H9 (cell line): Measurements from ENCODE around the gene RINL. TPM values are rescaled to one million over a fixed set of nuclear protein-coding genes. Genes with fewer than 3 reads are reported as not detected.

ENCODE experiments used
- DNase-seq: peaks from one replicate; pipeline ENCODE4 v3.0.0-alpha.2; 2017
- H2AFZ ChIP-seq: one replicate; pipeline ENCODE4 v1.6.1; 2013; ENCODE audit warnings: mild to moderate bottlenecking, low read length, control low read depth, moderate library complexity
- H2AK5ac ChIP-seq: 2 replicates; pipeline ENCODE4 v1.6.1; 2013; ENCODE audit warnings: low read length, control low read depth, mixed read lengths; ENCODE audit not compliant: insufficient read length
- H2BK120ac ChIP-seq: one replicate; pipeline ENCODE4 v1.6.1; 2013; ENCODE audit warnings: low read depth, mild to moderate bottlenecking, low read length, control low read depth, inconsistent platforms; ENCODE audit not compliant: poor library complexity, severe bottlenecking
- H2BK12ac ChIP-seq: 2 replicates; pipeline ENCODE4 v1.6.1; 2013; ENCODE audit warnings: low read length, control low read depth, mixed read lengths, low read depth; ENCODE audit not compliant: insufficient read length
- H2BK15ac ChIP-seq: 2 replicates; pipeline ENCODE4 v1.6.1; 2013; ENCODE audit warnings: low read depth, low read length, control low read depth
- H2BK20ac ChIP-seq: one replicate; pipeline ENCODE4 v1.6.1; 2013; ENCODE audit warnings: low read depth, mild to moderate bottlenecking, low read length, control low read depth, inconsistent platforms; ENCODE audit not compliant: poor library complexity, severe bottlenecking
- H2BK5ac ChIP-seq: 2 replicates; pipeline ENCODE4 v1.6.1; 2013; ENCODE audit warnings: low read length, control low read depth, mixed read lengths; ENCODE audit not compliant: insufficient read length
- H3K14ac ChIP-seq: 2 replicates; pipeline ENCODE4 v1.6.1; 2013; ENCODE audit warnings: low read length, control low read depth; ENCODE audit not compliant: insufficient read depth
- H3K18ac ChIP-seq: 2 replicates; pipeline ENCODE4 v1.6.1; 2013; ENCODE audit warnings: low read depth, mild to moderate bottlenecking, mixed read lengths, low read length, control low read depth; ENCODE audit not compliant: insufficient read length
- H3K23ac ChIP-seq: 2 replicates; pipeline ENCODE4 v1.6.1; 2013; ENCODE audit warnings: low read length, control low read depth, mixed read lengths, low read depth; ENCODE audit not compliant: insufficient read length
- H3K23me2 ChIP-seq: 2 replicates; pipeline ENCODE4 v1.6.1; 2013; ENCODE audit warnings: low read depth, mild to moderate bottlenecking, mixed read lengths, low read length, control low read depth; ENCODE audit not compliant: insufficient read length, poor library complexity, severe bottlenecking
- H3K27ac ChIP-seq: 2 replicates; pipeline ENCODE4 v1.5.1; 2013; ENCODE audit warnings: low read length, control low read depth, mixed read lengths, low read depth; ENCODE audit not compliant: insufficient read length
- H3K27me3 ChIP-seq: 2 replicates; pipeline ENCODE4 v1.6.1; 2013; ENCODE audit warnings: low read length, control low read depth, inconsistent platforms; ENCODE audit not compliant: insufficient read depth
- H3K4ac ChIP-seq: 2 replicates; pipeline ENCODE4 v1.6.1; 2013; ENCODE audit warnings: low read depth, mild to moderate bottlenecking, control low read depth, inconsistent platforms, low read length, moderate library complexity
- H3K4me1 ChIP-seq: 2 replicates; pipeline ENCODE4 v1.6.1; 2013; ENCODE audit warnings: low read length, control low read depth, inconsistent platforms; ENCODE audit not compliant: insufficient read depth
- H3K4me2 ChIP-seq: 2 replicates; pipeline ENCODE4 v1.6.1; 2013; ENCODE audit warnings: low read length, control low read depth, mixed read lengths; ENCODE audit not compliant: insufficient read length, insufficient read depth
- H3K56ac ChIP-seq: 2 replicates; pipeline ENCODE4 v1.6.1; 2013; ENCODE audit warnings: low read depth, mild to moderate bottlenecking, mixed read lengths, low read length, control low read depth; ENCODE audit not compliant: insufficient read length
- H3K79me1 ChIP-seq: 2 replicates; pipeline ENCODE4 v1.6.1; 2013; ENCODE audit warnings: low read depth, mild to moderate bottlenecking, moderate library complexity, low read length, control low read depth, inconsistent platforms; ENCODE audit not compliant: insufficient read depth, poor library complexity, severe bottlenecking
- H3K79me2 ChIP-seq: 2 replicates; pipeline ENCODE4 v1.6.1; 2013; ENCODE audit warnings: low read length, control low read depth, inconsistent platforms; ENCODE audit not compliant: insufficient read depth
- H3K9ac ChIP-seq: 2 replicates; pipeline ENCODE4 v1.6.1; 2013; ENCODE audit warnings: low read length, control low read depth, mixed read lengths; ENCODE audit not compliant: insufficient read length; ENCODE audit errors: extremely low read depth
- H3K9me3 ChIP-seq: one replicate; pipeline ENCODE4 v1.6.1; 2013; ENCODE audit warnings: low read depth, low read length, inconsistent platforms; ENCODE audit not compliant: control insufficient read depth
- H3T11ph ChIP-seq: one replicate; pipeline ENCODE4 v1.6.1; 2013; ENCODE audit warnings: mild to moderate bottlenecking, low read length, control low read depth, inconsistent platforms
- H4K20me1 ChIP-seq: one replicate; pipeline ENCODE4 v1.6.1; 2013; ENCODE audit not compliant: control insufficient read depth, insufficient read length, insufficient read depth
- H4K5ac ChIP-seq: 2 replicates; pipeline ENCODE4 v1.6.1; 2013; ENCODE audit warnings: low read depth, mild to moderate bottlenecking, mixed read lengths, low read length, control low read depth; ENCODE audit not compliant: insufficient read length
- H4K8ac ChIP-seq: replicated peaks from 2 replicates; pipeline ENCODE4 v1.6.1; 2013; ENCODE audit warnings: low read length, control low read depth, mixed read lengths, low read depth; ENCODE audit not compliant: insufficient read length
- H4K91ac ChIP-seq: 2 replicates; pipeline ENCODE4 v1.6.1; 2013; ENCODE audit warnings: low read depth, mild to moderate bottlenecking, moderate library complexity, mixed read lengths, low read length, control low read depth; ENCODE audit not compliant: insufficient read length
- H3K27ac Mint-ChIP-seq, 3 experiments: 2 replicates in 2 of 3; 3 replicates in 1 of 3; pipeline ENCODE4 v1.8.0; 2020 to 2021; ENCODE audit warnings: mixed read lengths in 3 of 3, mild to moderate bottlenecking in 1 of 3, moderate library complexity in 1 of 3
- H3K27me3 Mint-ChIP-seq: 2 replicates; pipeline ENCODE4 v1.8.0; 2021; ENCODE audit warnings: low read depth, mild to moderate bottlenecking, moderate library complexity, mixed read lengths
- H3K36me3 Mint-ChIP-seq, 3 experiments: 2 replicates in 2 of 3; 3 replicates in 1 of 3; pipeline ENCODE4 v1.8.0; 2020 to 2021; ENCODE audit warnings: low read depth in 3 of 3, mixed read lengths in 3 of 3; ENCODE audit not compliant: insufficient read depth in 1 of 3
- H3K4me1 Mint-ChIP-seq, 2 experiments: 2 replicates each; pipeline ENCODE4 v1.8.0; 2020; ENCODE audit warnings: mixed read lengths in 2 of 2
- H3K4me3 Mint-ChIP-seq, 2 experiments: 2 replicates in 1 of 2; 3 replicates in 1 of 2; pipeline ENCODE4 v1.8.0; 2020 to 2021; ENCODE audit warnings: mild to moderate bottlenecking in 2 of 2, mixed read lengths in 2 of 2, moderate library complexity in 1 of 2
- H3K9me3 Mint-ChIP-seq, 2 experiments: 2 replicates in 1 of 2; 3 replicates in 1 of 2; pipeline ENCODE4 v1.8.0; 2020; ENCODE audit warnings: mild to moderate bottlenecking in 2 of 2, mixed read lengths in 2 of 2, moderate library complexity in 1 of 2
- CTCF ChIP-seq: fragments of 200-600 bp; sonication (generic); conservative IDR thresholded peaks from 3 replicates; pipeline ENCODE4 v1.8.0; 2021; ENCODE audit warnings: antibody characterized with exemption, mild to moderate bottlenecking
- WGBS: extraction: QIAGEN DNeasy Blood & Tissue Kit; methylation state at CpG from one replicate; pipeline ENCODE4 v1.1.7; 2013; ENCODE audit warnings: missing lambda C conversion rate, low lambda C conversion rate, mixed read lengths; ENCODE audit not compliant: insufficient read length; ENCODE audit errors: extremely low coverage; 5-methylcytosine and 5-hydroxymethylcytosine counted together
- total RNA-seq: library from RNA; stranded (reverse); gene quantifications from 2 replicates; pipeline ENCODE4 v1.2.1, GENCODE V29; 2021

The RINL gene
- total RNA-seq, 1 experiment from 2014 or later, result 6.4 TPM

GRCh38 chr19:38910488-38910887 is 32.4 kb upstream of the RINL start:
- Histone ChIP-seq H4K20me1 (no peaks in the 10 kb centered on the region), H2BK5ac (no peak overlapping the region), H2BK15ac (no peak overlapping the region), H3K27ac (no peak overlapping the region), H4K8ac (no peak overlapping the region), H2AFZ (no peak overlapping the region), H3K27me3 (no peaks in the 10 kb centered on the region), H3K79me2 (no peaks in the 10 kb centered on the region), H3K4me1 (no peaks in the 10 kb centered on the region; the same call in 1 of the 2 replicates), H3K4ac (no peak overlapping the region), H3K14ac (no peak overlapping the region), H3K4me2 (no peak overlapping the region), H2BK12ac (no peak overlapping the region), H4K91ac (no peak overlapping the region), H3T11ph (no peak overlapping the region), H3K9me3 (no peaks in the 10 kb centered on the region), H3K79me1 (no peaks in the 10 kb centered on the region), H4K5ac (no peak overlapping the region), H2AK5ac (no peak overlapping the region), H3K9ac (no peak overlapping the region), H2BK20ac (no peak overlapping the region), H3K23ac (no peak overlapping the region), H3K23me2 (no peaks in the 10 kb centered on the region), H3K18ac (no peak overlapping the region), H3K56ac (no peak overlapping the region), H2BK120ac (no peak overlapping the region)
- WGBS, result no CpG with 5 or more reads among the region's 12 CpGs
- peaks cover 9 to 28% (median 18%) of the 10 kb centered on the region in 3 experiments; a peak in 6 of 7 replicates for H3K36me3 Mint-ChIP-seq
- H3K27ac Mint-ChIP-seq, result no peak overlapping the region
- DNase-seq, result no peak
- H3K4me3 Mint-ChIP-seq, result no peak overlapping the region
- no peak for TF ChIP-seq CTCF
- peaks cover 3 to 4% of the 10 kb centered on the region in 2 experiments; a peak in 3 of 4 replicates for H3K4me1 Mint-ChIP-seq
- H3K27me3 Mint-ChIP-seq, result no peaks in the 10 kb centered on the region; the same call in none of the 2 replicates
- H3K9me3 Mint-ChIP-seq, result peaks cover 0 to 2% of the 10 kb centered on the region in 2 experiments; a peak in 1 of 5 replicates
